ENCODE data around the gene GGCX.

GGCX gene

GRCh38 chr2:85534881-85535280 is 26.4 kb downstream of the GGCX start:
- no peak overlapping the region for H3K4me3 ChIP-seq (ENCODE audit: low read length)
- no peak for TF ChIP-seq CTCF (IDR thresholded peaks at IDR 0.05; ENCODE audit: insufficient read depth, low read depth, low read length, missing control alignments)
- DNase-seq (ENCODE audit: low read depth): no peak

GRCh38 chr2:85534099-85534498 is 27.2 kb downstream of the GGCX start:
- H3K4me3 ChIP-seq (ENCODE audit: low read length): no peak overlapping the region
- no peak for TF ChIP-seq CTCF (IDR thresholded peaks at IDR 0.05; ENCODE audit: insufficient read depth, low read depth, low read length, missing control alignments)
- no peak for DNase-seq (ENCODE audit: low read depth)

DNA sequence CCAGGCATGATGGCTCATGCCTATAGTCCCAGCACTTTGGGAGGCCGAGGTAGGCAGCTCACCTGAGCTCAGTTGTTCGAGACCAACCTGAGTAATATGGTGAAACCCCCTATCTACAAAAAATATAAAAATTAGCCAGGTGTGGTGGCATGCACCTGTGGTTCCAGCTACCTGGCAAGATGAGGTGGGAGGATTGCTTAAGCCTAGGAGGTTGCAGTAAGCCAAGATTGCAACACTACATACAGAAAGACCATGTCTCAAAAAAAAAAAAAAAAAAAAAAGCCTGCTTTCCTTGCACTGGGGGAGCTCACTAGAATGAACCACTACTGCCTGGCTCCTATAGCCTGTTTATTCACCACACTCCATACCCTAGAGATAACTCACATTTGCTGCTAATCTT is 29.7 kb downstream of the GGCX start:
- H3K4me3 ChIP-seq (ENCODE audit: low read length): no peak overlapping the region
- peak; percentile 65 for DNase-seq (ENCODE audit: low read depth)
- TF ChIP-seq CTCF (IDR thresholded peaks at IDR 0.05; ENCODE audit: insufficient read depth, low read depth, low read length, missing control alignments): no peak

DNA sequence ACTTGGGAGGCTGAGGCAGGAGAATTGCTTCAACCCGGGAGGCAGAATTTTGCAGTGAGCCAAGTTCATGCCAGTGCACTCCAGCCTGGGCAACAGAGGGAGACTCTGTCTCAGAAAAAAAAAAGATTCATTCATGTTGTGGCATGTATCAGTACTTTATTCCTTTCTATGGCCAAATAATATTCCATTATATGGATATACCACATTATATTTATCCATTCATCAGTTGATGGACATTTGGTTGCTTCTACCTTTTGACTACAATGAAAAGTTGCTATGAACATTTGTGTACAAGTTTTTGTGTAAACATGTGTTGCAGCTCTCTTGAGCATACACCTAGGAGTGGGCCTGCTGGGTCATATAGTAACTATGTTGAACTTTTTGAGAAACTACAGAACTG is 31.5 kb downstream of the GGCX start:
- H3K4me3 ChIP-seq (ENCODE audit: low read length): no peak overlapping the region
- no peak for DNase-seq (ENCODE audit: low read depth)
- no peak for TF ChIP-seq CTCF (IDR thresholded peaks at IDR 0.05; ENCODE audit: insufficient read depth, low read depth, low read length, missing control alignments)

GRCh38 chr2:85528355-85528754 is 32.9 kb downstream of the GGCX start:
- no peak for DNase-seq (ENCODE audit: low read depth)
- no peak overlapping the region for H3K4me3 ChIP-seq (ENCODE audit: low read length)
- TF ChIP-seq CTCF (IDR thresholded peaks at IDR 0.05; ENCODE audit: insufficient read depth, low read depth, low read length, missing control alignments): no peak

DNA sequence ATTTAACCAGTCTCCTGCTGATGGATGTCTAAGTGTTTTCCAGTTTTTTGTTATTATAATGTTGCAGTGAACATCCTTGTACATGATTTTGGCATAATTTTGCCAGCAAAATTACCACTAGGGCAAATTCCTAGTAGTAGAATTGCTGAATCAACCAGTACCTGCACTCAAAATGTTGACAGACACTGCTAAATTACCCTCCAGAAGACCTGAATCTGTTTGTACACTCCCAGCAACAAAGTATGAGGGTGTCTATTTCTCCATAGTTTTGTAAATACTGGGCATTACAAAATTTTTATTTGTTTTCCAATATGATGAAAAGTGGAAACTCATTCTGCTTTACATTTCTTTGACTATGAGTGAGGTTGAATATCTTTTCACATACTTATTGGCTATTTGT is 33.5 kb downstream of the GGCX start:
- no peak for TF ChIP-seq CTCF (IDR thresholded peaks at IDR 0.05; ENCODE audit: insufficient read depth, low read depth, low read length, missing control alignments)
- DNase-seq (ENCODE audit: low read depth): no peak
- H3K4me3 ChIP-seq (ENCODE audit: low read length): no peak overlapping the region

DNA sequence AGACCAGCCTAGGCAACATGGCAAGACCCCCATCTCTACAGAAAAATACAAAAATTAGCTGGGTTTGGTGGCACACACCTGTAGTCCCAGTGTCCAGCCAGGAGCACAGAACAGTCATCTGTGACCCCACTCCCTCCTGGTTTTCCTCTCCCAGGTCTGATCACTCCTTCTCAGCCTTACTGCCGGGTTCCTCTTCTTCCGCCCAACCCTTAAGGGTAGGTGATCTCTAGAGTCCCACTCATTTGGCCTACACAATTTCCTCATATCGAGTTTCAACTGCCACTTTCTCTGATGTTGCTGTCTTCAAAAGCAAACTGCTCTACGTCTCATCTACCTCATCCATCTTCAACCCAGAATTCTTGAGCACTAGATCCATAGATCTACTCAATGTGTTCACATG is 35.7 kb downstream of the GGCX start:
- no peak for DNase-seq (ENCODE audit: low read depth)
- TF ChIP-seq CTCF (IDR thresholded peaks at IDR 0.05; ENCODE audit: insufficient read depth, low read depth, low read length, missing control alignments): no peak
- H3K4me3 ChIP-seq (ENCODE audit: low read length): no peak overlapping the region

Measured in epithelial cell of esophagus (primary cell).